Vagina (tissue), 2 donors: ENCODE results near the gene CCDC102B. TPM values are rescaled to one million over a fixed set of nuclear protein-coding genes. Genes with fewer than 3 reads are reported as not detected.

Experiments
- DNase-seq, 2 donors: peaks; one replicate each; pipeline ENCODE4 v3.0.0-alpha.2; 2017; ENCODE audit errors: extremely low spot score in 2 of 2
- H3K27ac ChIP-seq: fragments of 200-600 bp; sonication (generic); one replicate; pipeline ENCODE4 v1.5.1; 2019
- H3K27me3 ChIP-seq: fragments of 200-600 bp; sonication (generic); one replicate; pipeline ENCODE4 v1.5.1; 2019
- H3K36me3 ChIP-seq, 2 donors: fragments of 200-600 bp; sonication (generic); one replicate each; pipeline ENCODE4 v1.5.1; 2017 to 2019
- H3K4me1 ChIP-seq: fragments of 200-600 bp; sonication (generic); one replicate; pipeline ENCODE4 v1.5.1; 2019
- H3K4me3 ChIP-seq, 2 donors: fragments of 200-600 bp; sonication (generic); 1 replicate in 1 of 2; 2 replicates in 1 of 2; pipeline ENCODE4 v1.5.1; 2016 to 2019
- H3K9me3 ChIP-seq: fragments of 200-600 bp; sonication (generic); one replicate; pipeline ENCODE4 v1.5.1; 2019
- POLR2A ChIP-seq, 2 donors: fragments of 450-650 bp; IDR thresholded peaks; one replicate each; pipeline ENCODE4 v1.6.1; 2017; ENCODE audit warnings: antibody characterized with exemption in 2 of 2, mild to moderate bottlenecking in 2 of 2, moderate library complexity in 2 of 2
- POLR2AphosphoS5 ChIP-seq, 2 donors: sonication (generic); formaldehyde crosslinking; IDR thresholded peaks; one replicate each; pipeline ENCODE4 v1.9.0; 2017; ENCODE audit warnings: antibody characterized with exemption in 2 of 2, mild to moderate bottlenecking in 2 of 2, low read depth in 1 of 2; ENCODE audit not compliant: insufficient read depth in 1 of 2
- intact Hi-C: fragments of 100-400 bp; cut with DNase I; formaldehyde crosslinking; loops from one replicate; pipeline ENCODE4 v1.15.1; 2023
- total RNA-seq: library from RNA; depleted of rRNA; stranded (reverse); fragments of >200 nt; gene quantifications from one replicate; pipeline ENCODE4 v1.2.3, GENCODE V29; 2016
- TF ChIP-seq, protein P1 (sequence below), 3 experiments: fragments of 450-650 bp in 2 of 3; fragments of 200-600 bp in 1 of 3; sonication (generic) in 1 of 3; IDR thresholded peaks; one replicate each; pipeline ENCODE4 v1.5.1; 2017 to 2019; ENCODE audit warnings: antibody characterized with exemption in 3 of 3, mild to moderate bottlenecking in 2 of 3, moderate library complexity in 2 of 3

The CCDC102B gene
- total RNA-seq, 1 donor from 2014 or later: 6.4 TPM

DNA sequence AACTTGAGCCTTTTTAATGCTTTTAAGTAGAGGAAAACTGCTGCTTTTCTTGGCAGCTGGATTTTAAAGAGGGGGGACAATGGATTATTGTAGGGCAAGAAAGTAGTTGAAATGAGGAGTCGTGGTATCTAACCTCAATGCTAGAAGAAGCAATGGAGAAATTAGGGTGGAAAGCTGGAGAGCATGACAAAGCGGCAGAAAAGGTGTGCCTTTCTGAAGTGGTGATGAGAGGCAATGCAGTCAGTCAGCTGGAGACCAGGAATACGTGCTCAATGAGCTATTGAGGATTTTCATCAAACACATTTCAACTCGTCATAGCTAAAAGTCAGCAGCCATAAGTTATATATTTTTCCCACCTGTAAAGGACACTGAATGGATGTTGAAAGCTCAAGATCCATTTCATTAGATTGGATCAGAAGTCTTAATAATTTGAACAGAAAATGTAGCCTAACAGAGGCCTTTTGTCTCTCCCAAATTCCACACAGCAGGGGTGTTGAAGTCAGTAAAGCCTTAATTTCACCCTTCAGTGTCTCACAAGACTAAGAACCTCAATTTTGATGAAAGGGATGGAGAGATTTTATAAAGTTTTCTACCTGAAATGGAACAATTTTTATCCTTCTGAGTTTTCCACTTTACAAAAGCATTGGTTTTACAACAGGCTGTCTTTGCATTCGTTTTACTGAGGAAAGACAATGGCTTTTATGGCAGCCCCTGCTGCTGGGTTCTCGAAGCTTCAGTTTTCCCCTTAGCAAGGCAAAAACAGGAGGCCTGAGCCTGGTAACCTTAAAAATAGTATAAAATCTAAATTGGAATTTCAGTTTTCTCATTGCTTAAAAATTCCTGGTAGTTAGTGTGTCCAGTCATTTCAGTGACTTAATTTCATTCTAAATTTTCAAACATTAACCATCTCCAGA is 131.1 kb downstream of the CCDC102B start:
- no peak for TF ChIP-seq POLR2AphosphoS5 (IDR thresholded peaks at IDR 0.05; ENCODE audit: insufficient read depth in 1 of 2, low read depth in 1 of 2)
- TF ChIP-seq, protein P1, sequence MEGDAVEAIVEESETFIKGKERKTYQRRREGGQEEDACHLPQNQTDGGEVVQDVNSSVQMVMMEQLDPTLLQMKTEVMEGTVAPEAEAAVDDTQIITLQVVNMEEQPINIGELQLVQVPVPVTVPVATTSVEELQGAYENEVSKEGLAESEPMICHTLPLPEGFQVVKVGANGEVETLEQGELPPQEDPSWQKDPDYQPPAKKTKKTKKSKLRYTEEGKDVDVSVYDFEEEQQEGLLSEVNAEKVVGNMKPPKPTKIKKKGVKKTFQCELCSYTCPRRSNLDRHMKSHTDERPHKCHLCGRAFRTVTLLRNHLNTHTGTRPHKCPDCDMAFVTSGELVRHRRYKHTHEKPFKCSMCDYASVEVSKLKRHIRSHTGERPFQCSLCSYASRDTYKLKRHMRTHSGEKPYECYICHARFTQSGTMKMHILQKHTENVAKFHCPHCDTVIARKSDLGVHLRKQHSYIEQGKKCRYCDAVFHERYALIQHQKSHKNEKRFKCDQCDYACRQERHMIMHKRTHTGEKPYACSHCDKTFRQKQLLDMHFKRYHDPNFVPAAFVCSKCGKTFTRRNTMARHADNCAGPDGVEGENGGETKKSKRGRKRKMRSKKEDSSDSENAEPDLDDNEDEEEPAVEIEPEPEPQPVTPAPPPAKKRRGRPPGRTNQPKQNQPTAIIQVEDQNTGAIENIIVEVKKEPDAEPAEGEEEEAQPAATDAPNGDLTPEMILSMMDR (IDR thresholded peaks at IDR 0.05): no peak
- no peak for TF ChIP-seq POLR2A (IDR thresholded peaks at IDR 0.05)
- intact Hi-C loops: no loop called here
- Histone ChIP-seq H3K4me1 (no peaks in the 10 kb centered on the region), H3K4me3 (no peak overlapping the region), H3K27ac (no peak overlapping the region), H3K36me3 (no peaks in the 10 kb centered on the region), H3K27me3 (no peaks in the 10 kb centered on the region), H3K9me3 (no peaks in the 10 kb centered on the region)
- no peak for DNase-seq

DNA sequence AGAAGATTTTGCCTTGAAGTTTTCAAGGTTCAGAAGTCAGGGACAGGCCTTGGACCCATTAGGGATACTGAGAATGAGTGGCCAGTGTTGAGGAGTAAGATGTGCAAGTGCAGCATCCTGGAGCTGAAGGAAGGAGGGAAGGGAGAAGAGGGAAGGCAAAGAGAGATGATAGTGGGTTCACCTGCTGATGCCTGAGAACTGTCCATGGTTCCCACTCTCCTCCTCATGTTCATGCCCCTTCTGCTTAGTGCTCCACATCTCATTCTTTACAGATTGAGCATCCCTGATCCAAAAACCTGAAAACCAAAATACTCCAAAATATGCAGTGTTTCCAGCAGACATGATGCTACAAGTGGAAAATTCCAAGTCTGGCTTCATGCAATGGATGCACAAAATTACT is 137.8 kb downstream of the CCDC102B start:
- intact Hi-C loops: no loop called here
- H3K36me3 ChIP-seq: no peaks in the 10 kb centered on the region
- H3K9me3 ChIP-seq: no peaks in the 10 kb centered on the region
- H3K27me3 ChIP-seq: no peaks in the 10 kb centered on the region
- no peak overlapping the region for H3K4me3 ChIP-seq
- no peak for DNase-seq
- H3K27ac ChIP-seq: no peak overlapping the region
- H3K4me1 ChIP-seq: no peaks in the 10 kb centered on the region
- no peak for TF ChIP-seq POLR2A (IDR thresholded peaks at IDR 0.05)

DNA sequence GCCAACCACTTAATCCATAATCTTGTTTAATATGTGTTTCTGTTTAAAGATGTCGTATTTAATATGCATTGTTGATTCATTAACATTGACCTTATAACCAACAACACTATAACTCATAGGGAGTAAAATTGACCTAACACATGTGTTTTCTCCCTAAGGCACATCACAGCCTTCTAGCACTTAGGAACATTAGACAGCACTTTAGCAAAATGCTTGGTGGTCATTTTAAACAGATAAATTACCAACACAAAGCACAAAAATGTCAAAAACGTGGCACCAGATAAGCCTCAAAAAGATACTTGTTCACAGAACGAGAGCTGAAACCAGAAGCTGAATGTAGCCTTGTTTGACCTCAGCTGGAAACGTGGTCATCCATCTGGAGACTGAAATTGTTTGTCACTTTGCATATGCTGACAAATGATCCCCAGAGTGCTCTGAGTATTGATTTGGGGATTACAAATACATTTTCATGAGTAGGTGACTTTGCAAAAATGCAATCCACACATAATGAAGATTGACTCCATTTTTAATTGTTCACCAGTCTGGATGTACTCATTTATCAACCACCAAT is 139.2 kb downstream of the CCDC102B start:
- Histone ChIP-seq H3K36me3 (no peaks in the 10 kb centered on the region), H3K27ac (no peak overlapping the region), H3K9me3 (no peaks in the 10 kb centered on the region), H3K4me3 (no peak overlapping the region), H3K4me1 (no peaks in the 10 kb centered on the region), H3K27me3 (no peaks in the 10 kb centered on the region)
- intact Hi-C loops: no loop called here
- no peak for DNase-seq
- TF ChIP-seq POLR2AphosphoS5 (IDR thresholded peaks at IDR 0.05; ENCODE audit: insufficient read depth in 1 of 2, low read depth in 1 of 2) (no peak), POLR2A (IDR thresholded peaks at IDR 0.05) (no peak)
- TF ChIP-seq, protein P1 (IDR thresholded peaks at IDR 0.05): no peak

DNA sequence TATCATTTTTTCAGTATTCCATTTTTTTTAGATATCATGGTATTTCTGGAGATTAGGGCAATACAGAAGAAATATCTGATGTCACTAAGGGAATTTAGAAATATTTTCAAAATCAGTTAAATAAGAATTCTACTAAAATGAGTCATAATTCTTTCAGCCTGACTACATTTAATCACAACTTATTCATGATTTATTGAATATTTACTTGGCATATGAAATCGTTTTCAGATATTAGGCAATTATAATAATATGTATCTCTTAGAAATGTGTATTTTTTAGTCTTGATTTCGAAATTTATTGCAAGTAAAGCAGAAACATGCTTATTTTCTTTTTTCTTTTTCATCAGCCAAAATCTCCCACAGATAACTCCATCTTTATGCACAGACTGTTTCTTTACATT is 142.2 kb downstream of the CCDC102B start:
- H3K36me3 ChIP-seq: no peaks in the 10 kb centered on the region
- intact Hi-C loops: no loop called here
- no peak for DNase-seq
- no peaks in the 10 kb centered on the region for H3K4me1 ChIP-seq
- H3K27me3 ChIP-seq: no peaks in the 10 kb centered on the region
- no peak overlapping the region for H3K27ac ChIP-seq
- no peak overlapping the region for H3K4me3 ChIP-seq
- H3K9me3 ChIP-seq: no peaks in the 10 kb centered on the region
- no peak for TF ChIP-seq POLR2AphosphoS5 (IDR thresholded peaks at IDR 0.05; ENCODE audit: insufficient read depth in 1 of 2, low read depth in 1 of 2)
- TF ChIP-seq POLR2A (IDR thresholded peaks at IDR 0.05): no peak
- TF ChIP-seq, protein P1 (IDR thresholded peaks at IDR 0.05): no peak

DNA sequence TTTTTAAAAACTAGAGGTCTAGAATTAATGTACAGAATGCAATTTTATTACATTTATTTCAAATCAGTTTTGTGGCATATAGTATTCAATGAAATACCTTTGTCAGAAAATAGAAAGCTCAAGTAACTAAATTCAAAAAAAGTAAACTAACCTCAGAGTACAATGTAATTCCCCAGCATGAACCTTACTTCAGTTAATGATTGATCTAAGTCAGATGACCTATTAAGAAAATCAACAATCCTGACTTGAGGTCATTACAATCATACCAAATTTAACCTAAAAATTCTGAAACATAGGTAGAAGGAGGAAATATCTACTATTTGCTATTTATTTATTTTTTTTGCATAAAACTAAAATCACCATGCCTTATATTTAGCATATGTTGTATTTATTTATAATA is 142.9 kb downstream of the CCDC102B start:
- no peaks in the 10 kb centered on the region for H3K27me3 ChIP-seq
- no peak overlapping the region for H3K4me3 ChIP-seq
- no peaks in the 10 kb centered on the region for H3K36me3 ChIP-seq
- no peak overlapping the region for H3K27ac ChIP-seq
- TF ChIP-seq POLR2AphosphoS5 (IDR thresholded peaks at IDR 0.05; ENCODE audit: insufficient read depth in 1 of 2, low read depth in 1 of 2) (no peak), POLR2A (IDR thresholded peaks at IDR 0.05) (no peak)
- TF ChIP-seq, protein P1 (IDR thresholded peaks at IDR 0.05): no peak
- no peak for DNase-seq
- no peaks in the 10 kb centered on the region for H3K9me3 ChIP-seq
- intact Hi-C loops: no loop called here
- no peaks in the 10 kb centered on the region for H3K4me1 ChIP-seq
